NB4 (cell line): ENCODE measurements around the gene SLC25A43.

Experiments used
- CTCF ChIP-seq: IDR thresholded peaks from one replicate; pipeline ENCODE4 v1.5.1; 2012; ENCODE audit warnings: low read depth, low read length
- MYC ChIP-seq: IDR thresholded peaks from 2 replicates; pipeline ENCODE4 v1.6.1; 2011; ENCODE audit warnings: low read depth, low read length
- POLR2A ChIP-seq: IDR thresholded peaks from 2 replicates; pipeline ENCODE4 v1.6.1; 2011; ENCODE audit warnings: mild to moderate bottlenecking; ENCODE audit not compliant: insufficient read length; ENCODE audit errors: extremely low read depth
- TF ChIP-seq, protein P1 (sequence below): IDR thresholded peaks from 2 replicates; pipeline ENCODE4 v1.6.1; 2011; ENCODE audit warnings: low read depth, low read length

- no peak for TF ChIP-seq CTCF
- TF ChIP-seq POLR2A: no peak
- TF ChIP-seq, protein P1, sequence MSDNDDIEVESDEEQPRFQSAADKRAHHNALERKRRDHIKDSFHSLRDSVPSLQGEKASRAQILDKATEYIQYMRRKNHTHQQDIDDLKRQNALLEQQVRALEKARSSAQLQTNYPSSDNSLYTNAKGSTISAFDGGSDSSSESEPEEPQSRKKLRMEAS: no peak
- TF ChIP-seq MYC: no peak
Observed at GRCh38 chrX:119419898-119420297, 20.8 kb downstream of the SLC25A43 start.
